ENCODE data around the gene PKHD1. TPM values are rescaled to one million over a fixed set of nuclear protein-coding genes. Genes with fewer than 3 reads are reported as not detected.

The PKHD1 gene
- total and polyA plus RNA-seq, 2 of the 8 experiments (the other 6 are each of a cell fraction or from before 2014, with no cell fraction given) = 0.06 to 0.09 TPM

GRCh38 chr6:51684603-51685002 is 402.8 kb downstream of the PKHD1 start (continued):
- TF ChIP-seq CTBP2 (IDR thresholded peaks at IDR 0.05; ENCODE audit: borderline replicate concordance, insufficient read depth, insufficient read length, low read length) = no peak
- TF ChIP-seq PHF8 (conservative IDR thresholded peaks at IDR 0.05; ENCODE audit: low read depth, low read length) = no peak
- TF ChIP-seq E2F6 (IDR thresholded peaks at IDR 0.05) = no peak
- TF ChIP-seq SIN3A (conservative IDR thresholded peaks at IDR 0.05 in 1 of 2, IDR thresholded peaks at IDR 0.05 in 1 of 2; ENCODE audit: low read depth in 1 of 2, low read length in 2 of 2) = no peak
- TF ChIP-seq SP1 (IDR thresholded peaks at IDR 0.05; ENCODE audit: low read depth, low read length) = no peak

Measured in H1 (cell line).